GM12875 (cell line): ENCODE measurements around the gene PPM1F.

Source experiments
- H3K4me3 ChIP-seq: one replicate; pipeline ENCODE4 v1.5.1; 2011; ENCODE audit warnings: low read depth, low read length, control low read depth
- CTCF ChIP-seq: IDR thresholded peaks from 2 replicates; pipeline ENCODE4 v1.5.1; 2011; ENCODE audit warnings: low read depth, mild to moderate bottlenecking, control low read depth, inconsistent platforms, low read length, moderate library complexity, borderline replicate concordance; ENCODE audit not compliant: insufficient read depth

PPM1F gene

GRCh38 chr22:21938906-21939305, 13.7 kb downstream of the PPM1F start:
- H3K4me3 ChIP-seq: no peak overlapping the region
- TF ChIP-seq CTCF: no peak

- peak overlapping the region; percentile 66 for H3K4me3 ChIP-seq
- peak; percentile 99 for TF ChIP-seq CTCF
These were observed 14.4 kb downstream of the PPM1F start for GRCh38 chr22:21938071-21938822.

- no peak for TF ChIP-seq CTCF
- H3K4me3 ChIP-seq: no peak overlapping the region
These were observed 14.9 kb downstream of the PPM1F start for GRCh38 chr22:21937821-21938070.

GRCh38 chr22:21937041-21937820, 15.4 kb downstream of the PPM1F start:
- H3K4me3 ChIP-seq: no peak overlapping the region

GRCh38 chr22:21936151-21936775, 16.4 kb downstream of the PPM1F start:
- TF ChIP-seq CTCF: no peak

More at GRCh38 chr22:21937041-21937820, 15.4 kb downstream of the PPM1F start:
- TF ChIP-seq CTCF: no peak

GRCh38 chr22:21933910-21934309, 18.7 kb downstream of the PPM1F start:
- no peak for TF ChIP-seq CTCF
- no peak overlapping the region for H3K4me3 ChIP-seq

More at GRCh38 chr22:21936151-21936775, 16.4 kb downstream of the PPM1F start:
- no peak overlapping the region for H3K4me3 ChIP-seq
